ENCODE results near the gene CSF1R.

Gene CSF1R

GRCh38 chr5:150069672-150070627, 16.4 kb downstream of the CSF1R start:
- no peak for DNase-seq

GRCh38 chr5:150068961-150069645, 17.3 kb downstream of the CSF1R start:
- no peak for DNase-seq

GRCh38 chr5:150068472-150068871, 17.9 kb downstream of the CSF1R start:
- no peak for DNase-seq

- no peak for DNase-seq
Observed at GRCh38 chr5:150068071-150068470, 18.3 kb downstream of the CSF1R start.

GRCh38 chr5:150067405-150067960, 18.9 kb downstream of the CSF1R start:
- no peak for DNase-seq

- no peak for DNase-seq
Observed at GRCh38 chr5:150066901-150067396, 19.4 kb downstream of the CSF1R start.

GRCh38 chr5:150066436-150066835, 19.9 kb downstream of the CSF1R start:
- no peak for DNase-seq

- DNase-seq, result no peak
Observed at GRCh38 chr5:150065886-150066285, 20.5 kb downstream of the CSF1R start.

GRCh38 chr5:150065346-150065745, 21.0 kb downstream of the CSF1R start:
- DNase-seq, result no peak

- DNase-seq, result no peak
Observed at GRCh38 chr5:150064681-150065220, 21.6 kb downstream of the CSF1R start.

- DNase-seq, result no peak
Observed at GRCh38 chr5:150063638-150064037, 22.7 kb downstream of the CSF1R start.

GRCh38 chr5:150062216-150062922, 24.0 kb downstream of the CSF1R start:
- no peak for DNase-seq

- DNase-seq, result no peak
Observed at GRCh38 chr5:150061538-150061995, 24.8 kb downstream of the CSF1R start.

- no peak for DNase-seq
Observed at GRCh38 chr5:150060471-150060870, 25.9 kb downstream of the CSF1R start.

- no peak for DNase-seq
Observed at GRCh38 chr5:150059623-150060022, 26.7 kb downstream of the CSF1R start.

GRCh38 chr5:150058480-150059126, 27.8 kb downstream of the CSF1R start:
- no peak for DNase-seq

GRCh38 chr5:150057996-150058395, 28.4 kb downstream of the CSF1R start:
- no peak for DNase-seq

GRCh38 chr5:150057511-150057910, 28.8 kb downstream of the CSF1R start:
- no peak for DNase-seq

- no peak for DNase-seq
Observed at GRCh38 chr5:150057052-150057451, 29.3 kb downstream of the CSF1R start.

- DNase-seq, result no peak
Observed at GRCh38 chr5:150056075-150056443, 30.3 kb downstream of the CSF1R start.

- DNase-seq, result no peak
Observed at GRCh38 chr5:150055326-150056074, 30.9 kb downstream of the CSF1R start.

Measured in NK-92 treated with Interleukin-12 subunit alpha and Interleukin-12 subunit beta, amount 100 ng/mL, for 24 hours (cell line).